COR-L47 (cell line): ENCODE measurements around the gene SMC4.
"Not testable (repeated sequence)": the region's sequence is repeated elsewhere in the genome, so short reads cannot be mapped to it uniquely, and the experiment has no call there.

Experiments used
- DNase-seq: peaks from one replicate; lab custom pipeline; 2025; lab: John Stamatoyannopoulos, UW

Gene SMC4

GRCh38 chr3:160399125-160400029 lies at the start of gene SMC4, which contains the start of gene IFT80:
TSS of gene SMC4 (plus strand) at chr3:160399650. CDS start at chr3:160400827, 1,177 bp downstream.
TSS of gene IFT80 (minus strand) at chr3:160399225. CDS start at chr3:160384600, 14,625 bp downstream.
- DNase-seq: peak; percentile 99

- DNase-seq: no peak
These were observed 43.6 kb upstream of the SMC4 start for GRCh38 chr3:160355826-160356225.

- DNase-seq: not testable (repeated sequence)
These were observed 36.6 kb upstream of the SMC4 start for GRCh38 chr3:160362896-160363295.

GRCh38 chr3:160365869-160366522 lies 33.5 kb upstream of the SMC4 start:
- DNase-seq: no peak

GRCh38 chr3:160368804-160369203 lies 30.6 kb upstream of the SMC4 start:
- no peak for DNase-seq

- no peak for DNase-seq
These were observed 29.7 kb upstream of the SMC4 start for GRCh38 chr3:160369784-160370183.

GRCh38 chr3:160370987-160371857 lies 28.2 kb upstream of the SMC4 start:
- DNase-seq: no peak

GRCh38 chr3:160372780-160373179 lies 26.7 kb upstream of the SMC4 start:
- DNase-seq: no peak

GRCh38 chr3:160373655-160374054 lies 25.8 kb upstream of the SMC4 start:
- no peak for DNase-seq

- DNase-seq: no peak
These were observed 25.0 kb upstream of the SMC4 start for GRCh38 chr3:160374472-160374871.

GRCh38 chr3:160374925-160375324 lies 24.5 kb upstream of the SMC4 start:
- DNase-seq: no peak

GRCh38 chr3:160376681-160377080 lies 22.8 kb upstream of the SMC4 start:
- DNase-seq: no peak

- DNase-seq: no peak
These were observed 20.9 kb upstream of the SMC4 start for GRCh38 chr3:160378331-160379109.

GRCh38 chr3:160379628-160380214 lies 19.7 kb upstream of the SMC4 start:
- no peak for DNase-seq

- no peak for DNase-seq
These were observed 18.0 kb upstream of the SMC4 start for GRCh38 chr3:160381470-160381869.

- DNase-seq: no peak
These were observed 14.7 kb upstream of the SMC4 start for GRCh38 chr3:160384639-160385318.

- no peak for DNase-seq
These were observed 8.8 kb upstream of the SMC4 start for GRCh38 chr3:160390565-160391138.

- DNase-seq: no peak
These were observed 6.7 kb upstream of the SMC4 start for GRCh38 chr3:160392798-160393197.

GRCh38 chr3:160393346-160394008 lies 6.0 kb upstream of the SMC4 start:
- no peak for DNase-seq

- no peak for DNase-seq
These were observed 5.4 kb upstream of the SMC4 start for GRCh38 chr3:160394009-160394392.
